Pulmonary artery endothelial cell (primary cell): ENCODE measurements around the gene OOSP2. TPM values are rescaled to one million over a fixed set of nuclear protein-coding genes. Genes with fewer than 3 reads are reported as not detected.
"Not testable (repeated sequence)": the region's sequence is repeated elsewhere in the genome, so short reads cannot be mapped to it uniquely, and the experiment has no call there.

Experiments
- DNase-seq: peaks from one replicate; pipeline ENCODE4 v3.0.0-alpha.2; 2011; ENCODE audit warnings: low read depth, low spot score
- total RNA-seq: library from RNA; depleted of rRNA; stranded (reverse); fragments of >200 nt; gene quantifications from 2 replicates; pipeline ENCODE4 v1.2.3, GENCODE V29; 2014

Gene OOSP2, protein sequence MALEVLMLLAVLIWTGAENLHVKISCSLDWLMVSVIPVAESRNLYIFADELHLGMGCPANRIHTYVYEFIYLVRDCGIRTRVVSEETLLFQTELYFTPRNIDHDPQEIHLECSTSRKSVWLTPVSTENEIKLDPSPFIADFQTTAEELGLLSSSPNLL
- total RNA-seq: not detected in 2 replicates

DNA sequence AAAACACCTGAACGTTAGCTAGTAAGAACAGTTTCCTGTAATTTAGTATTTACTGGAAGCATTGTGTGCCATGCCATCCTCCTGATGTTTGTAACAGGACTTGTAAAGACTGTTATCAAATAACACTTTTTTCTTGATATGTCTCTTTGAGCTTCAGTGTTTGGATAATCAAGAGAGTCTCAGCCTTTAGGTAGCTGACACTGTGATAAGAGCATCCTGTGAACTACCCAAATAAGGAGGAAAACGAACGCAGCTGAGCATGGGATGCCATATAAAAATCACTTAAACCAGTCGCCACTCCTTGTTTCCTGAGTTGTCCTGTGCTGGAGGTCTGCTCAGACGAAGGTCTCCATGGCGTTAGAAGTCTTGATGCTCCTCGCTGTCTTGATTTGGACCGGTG, at the start of gene OOSP2:
Gene OOSP2, plus strand, starts transcription at position 301 of the 400 bp plus-strand sequence. Its CDS starts 51 bp downstream, at position 352.
- DNase-seq: no peak

DNA sequence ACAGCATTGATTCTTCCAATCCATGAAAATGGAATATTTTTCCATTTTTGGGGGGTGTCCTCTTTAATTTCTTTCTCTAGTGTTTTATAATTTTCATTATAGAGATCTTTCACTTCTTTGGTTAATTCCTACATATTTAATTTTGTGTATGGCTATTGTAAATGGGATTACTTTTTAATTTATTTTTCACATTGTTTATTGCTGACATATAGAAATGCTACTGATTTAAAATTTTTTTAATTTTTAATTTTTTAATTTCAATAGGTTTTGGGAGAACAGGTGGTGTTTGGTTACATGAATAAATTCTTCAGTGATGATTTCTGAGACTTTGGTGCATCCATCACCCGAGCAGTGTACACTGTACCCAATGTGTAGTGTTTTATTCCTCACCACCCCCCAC, 49.8 kb upstream of the OOSP2 start:
- no peak for DNase-seq

DNA sequence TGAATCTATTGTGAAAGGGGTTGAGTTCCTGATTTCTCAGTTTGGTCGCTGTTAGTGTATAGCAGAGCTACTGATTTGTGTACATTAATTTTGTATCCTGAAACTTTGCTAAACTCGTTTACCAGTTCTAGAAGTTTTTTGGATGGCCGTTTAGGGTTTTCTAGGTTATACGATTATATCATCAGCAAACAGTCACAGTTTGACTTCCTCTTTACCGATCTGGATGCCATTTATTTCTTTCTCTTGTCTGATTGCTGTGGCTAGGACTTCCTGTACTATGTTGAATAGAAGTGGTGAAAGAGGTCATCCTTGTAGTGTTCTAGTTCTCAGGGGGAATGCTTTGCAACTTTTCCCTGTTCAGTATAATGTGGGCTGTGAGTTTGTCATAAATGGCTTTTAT, 47.8 kb upstream of the OOSP2 start:
- DNase-seq: no peak

DNA sequence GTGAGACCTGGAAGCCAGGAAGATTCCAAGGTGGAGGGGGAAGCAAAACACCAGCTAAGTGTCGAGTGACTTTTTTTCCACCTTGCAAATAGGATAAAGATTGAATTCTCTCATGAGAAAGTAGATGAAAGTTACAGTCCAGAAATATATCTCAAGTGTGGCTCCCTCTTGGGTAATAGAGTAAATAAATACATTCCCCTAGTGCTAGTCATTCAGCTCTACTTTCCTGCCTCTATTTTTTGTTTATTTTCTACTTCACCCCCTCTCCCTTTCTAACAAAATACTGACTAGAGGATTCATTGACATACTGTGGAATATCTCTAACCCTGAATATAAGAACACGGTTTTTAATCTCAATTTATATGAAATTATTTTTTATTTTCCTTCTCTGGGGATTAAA, 42.4 kb upstream of the OOSP2 start:
- no peak for DNase-seq

DNA sequence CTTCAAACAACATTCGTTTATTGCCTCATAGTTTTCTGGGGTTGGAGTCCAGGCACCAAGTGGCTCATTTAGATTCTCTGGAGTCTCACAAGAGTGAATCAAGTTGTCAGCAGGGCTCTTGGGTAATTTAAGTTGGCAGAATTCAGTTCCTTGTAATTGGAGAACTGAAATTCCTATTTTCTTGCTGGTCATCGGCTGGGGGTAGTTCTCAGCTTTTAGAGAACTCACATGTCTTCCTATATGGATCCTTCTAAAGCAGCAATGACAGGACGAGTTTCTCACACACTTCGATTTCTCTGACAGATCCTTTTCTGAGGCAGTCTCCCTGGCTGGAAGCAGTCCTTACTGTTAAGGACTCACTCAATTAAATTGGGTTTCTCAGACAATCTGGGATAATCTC, 40.5 kb upstream of the OOSP2 start:
- DNase-seq: no peak

DNA sequence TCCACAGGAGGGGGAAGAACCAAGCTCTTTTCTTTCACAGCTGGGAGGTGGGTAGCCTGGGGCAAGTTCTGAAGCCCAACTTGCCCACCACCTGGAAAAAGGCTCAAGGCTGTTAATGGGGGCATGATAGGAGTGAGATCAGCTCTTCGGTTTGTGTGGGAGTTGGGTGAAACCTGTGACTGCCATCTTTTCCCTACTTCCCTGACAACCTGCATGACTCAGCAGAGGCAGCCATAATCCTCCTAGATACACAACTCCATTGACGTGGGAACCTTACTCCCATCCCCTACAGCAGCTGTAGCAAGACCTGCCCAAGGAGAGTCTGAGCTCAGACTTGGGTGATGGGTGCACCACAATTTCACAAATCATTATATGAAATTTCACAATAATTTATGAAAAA, 36.5 kb upstream of the OOSP2 start:
- DNase-seq: no peak

DNA sequence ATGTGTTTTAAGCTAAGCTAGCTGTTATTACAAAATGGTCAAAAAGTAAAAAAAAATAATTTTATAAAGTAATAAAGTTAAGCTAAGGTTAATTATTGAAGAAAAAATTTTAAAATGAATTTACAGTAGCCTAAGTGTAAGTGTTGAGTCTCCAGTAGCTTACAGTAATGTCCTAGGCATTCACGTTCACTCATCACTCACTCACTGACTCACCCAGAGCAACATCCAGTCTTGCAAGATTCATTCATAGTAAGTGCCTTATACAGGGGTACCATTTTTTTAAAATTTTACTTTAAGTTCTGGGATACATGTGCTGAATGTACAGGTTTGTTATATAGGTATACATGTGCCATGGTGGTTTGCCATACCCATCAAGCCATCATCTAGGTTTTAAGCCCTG, 34.8 kb upstream of the OOSP2 start:
- DNase-seq: no peak

DNA sequence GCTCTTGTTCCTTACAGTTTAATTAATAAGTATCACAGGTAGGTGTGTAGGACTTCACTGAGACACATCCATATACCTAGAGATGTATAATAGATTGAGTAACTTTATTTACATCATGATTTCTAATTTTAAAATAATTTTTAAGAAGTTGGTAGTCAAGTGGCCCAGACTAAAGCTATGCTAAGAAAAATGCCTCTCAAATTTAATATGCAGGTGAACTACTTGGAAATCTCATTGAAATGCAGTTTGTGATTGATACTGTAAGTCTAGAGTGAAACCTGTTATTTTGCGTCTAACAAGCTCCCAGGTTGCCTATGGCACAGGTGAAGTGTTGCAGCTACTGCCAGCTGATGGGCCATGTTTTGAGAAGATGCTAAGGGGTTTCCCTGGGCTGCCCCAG, 23.3 kb upstream of the OOSP2 start, which contains the start of gene OOSP4B:
Gene OOSP4B, plus strand, starts transcription at position 301 of the 400 bp plus-strand sequence.
- no peak for DNase-seq

DNA sequence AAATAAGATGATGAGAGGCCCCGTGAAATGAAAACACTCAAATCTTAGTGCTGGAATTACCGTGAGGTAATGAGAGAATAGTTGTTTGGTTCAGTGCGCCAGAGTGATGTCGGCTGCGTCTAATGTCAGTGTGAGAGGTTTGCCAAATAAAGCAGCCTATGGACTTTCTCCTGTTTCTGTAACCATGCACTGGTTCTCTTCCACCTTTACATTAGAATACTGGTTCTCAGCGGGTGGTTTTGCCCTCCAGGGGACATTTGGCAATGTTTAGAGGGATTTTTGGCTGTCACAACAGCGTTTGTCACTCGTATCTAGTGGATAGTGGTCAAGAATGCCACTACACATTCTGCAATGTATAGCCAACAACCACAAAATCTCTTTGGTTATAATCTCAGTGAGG, 22.2 kb upstream of the OOSP2 start:
- DNase-seq: no peak

DNA sequence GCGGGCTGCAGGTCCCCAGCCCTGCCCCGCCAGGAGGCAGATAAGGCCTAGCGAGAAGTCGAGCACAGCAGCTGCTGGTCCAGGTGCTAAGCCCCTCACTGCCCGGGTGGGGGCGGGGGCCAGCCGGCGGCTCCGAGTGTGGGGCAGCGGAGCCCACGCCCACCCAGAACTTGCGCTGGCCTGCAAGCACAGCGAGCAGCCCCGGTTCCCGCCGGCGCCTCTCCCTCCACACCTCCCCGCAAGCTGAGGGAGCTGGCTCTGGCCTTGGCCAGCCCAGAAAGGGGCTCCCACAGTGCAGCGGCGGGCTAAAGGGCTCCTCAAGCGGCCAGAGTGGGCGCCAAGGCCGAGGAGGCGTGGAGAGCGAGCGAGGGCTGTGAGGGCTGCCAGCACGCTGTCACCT, 19.8 kb upstream of the OOSP2 start:
- DNase-seq: not testable (repeated sequence)

DNA sequence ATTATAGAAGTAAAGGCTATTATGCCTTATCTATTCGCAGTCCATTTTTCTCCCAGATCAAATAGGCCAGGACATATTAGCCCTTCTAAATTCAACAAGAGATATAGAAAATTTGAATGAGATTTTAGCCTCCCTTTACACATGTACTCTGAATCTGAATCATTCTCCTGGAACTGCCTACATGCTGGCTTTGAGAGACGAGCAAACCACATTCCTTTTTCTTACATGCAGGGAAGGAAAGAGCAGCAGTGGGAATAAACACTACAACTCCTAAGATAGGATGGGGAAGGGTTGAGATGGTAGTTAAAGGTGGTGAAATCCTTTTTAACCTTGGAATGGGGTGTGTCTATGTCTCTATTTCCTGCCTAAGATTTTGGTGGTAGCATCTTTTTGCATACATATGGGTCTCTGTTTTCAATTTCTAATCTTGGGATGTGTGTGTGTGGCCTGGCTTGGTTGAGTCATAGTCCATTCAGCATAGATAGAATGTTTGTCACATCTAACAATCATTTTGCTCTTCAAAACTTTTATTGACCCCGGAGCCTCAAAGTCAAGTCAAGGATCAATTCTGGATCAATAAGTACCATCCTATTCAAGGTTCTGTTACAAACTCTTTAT, 11.1 kb upstream of the OOSP2 start:
- no peak for DNase-seq

DNA sequence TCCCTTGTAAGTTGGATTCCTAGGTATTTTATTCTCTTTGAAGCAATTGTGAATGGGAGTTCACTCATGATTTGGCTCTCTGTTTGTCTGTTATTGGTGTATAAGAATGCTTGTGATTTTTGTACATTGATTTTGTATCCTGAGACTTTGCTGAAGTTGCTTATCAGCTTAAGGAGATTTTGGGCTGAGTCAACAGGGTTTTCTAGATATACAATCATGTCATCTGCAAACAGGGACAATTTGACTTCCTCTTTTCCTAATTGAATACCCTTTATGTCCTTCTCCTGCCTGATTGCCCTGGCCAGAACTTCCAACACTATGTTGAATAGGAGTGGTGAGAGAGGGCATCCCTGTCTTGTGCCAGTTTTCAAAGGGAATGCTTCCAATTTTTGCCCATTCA, 10.2 kb downstream of the OOSP2 start:
- DNase-seq: not testable (repeated sequence)

DNA sequence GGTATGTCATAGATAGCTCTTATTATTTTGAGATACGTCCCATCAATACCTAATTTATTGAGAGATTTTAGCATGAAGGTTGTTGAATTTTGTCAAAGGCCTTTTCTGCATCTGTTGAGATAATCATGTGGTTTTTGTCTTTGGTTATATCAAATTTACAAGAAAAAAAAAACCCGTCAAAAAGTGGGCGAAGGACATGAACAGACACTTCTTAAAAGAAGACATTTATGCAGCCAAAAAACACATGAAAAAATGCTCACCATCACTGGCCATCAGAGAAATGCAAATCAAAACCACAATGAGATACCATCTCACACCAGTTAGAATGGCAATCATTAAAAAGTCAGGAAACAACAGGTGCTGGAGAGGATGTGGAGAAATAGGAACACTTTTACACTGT, 10.6 kb downstream of the OOSP2 start:
- DNase-seq: not testable (repeated sequence)

DNA sequence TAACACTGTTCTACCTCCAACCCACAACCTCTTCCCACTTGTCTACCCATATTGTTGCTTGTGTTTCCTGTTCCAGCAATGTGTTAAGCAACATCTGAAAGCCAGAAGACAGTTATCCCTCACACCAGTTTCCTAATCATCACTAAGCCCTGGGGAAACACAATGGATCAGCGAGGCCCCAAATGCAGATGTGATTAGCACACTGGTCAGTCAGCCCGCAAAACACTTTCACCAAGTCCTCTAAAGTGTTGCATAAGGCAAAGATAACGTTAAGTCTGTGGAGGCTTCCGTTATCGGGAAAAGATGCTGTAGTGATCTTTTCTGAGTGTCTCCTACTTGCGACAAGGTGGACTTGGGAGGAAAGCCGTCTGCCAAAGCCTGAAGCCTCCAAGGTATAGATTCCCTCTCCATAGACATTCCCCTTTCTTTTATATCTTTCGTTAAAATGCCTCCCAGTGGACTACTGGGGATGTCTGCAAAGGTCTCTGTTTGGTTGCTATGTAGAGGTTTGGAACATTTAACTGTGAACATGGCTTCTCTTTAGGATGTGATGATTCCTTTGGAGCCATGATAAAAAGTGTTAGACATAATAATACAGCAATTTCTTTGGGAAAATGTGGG, 16.2 kb downstream of the OOSP2 start, which contains the start of gene MS4A3:
Gene MS4A3, plus strand, starts transcription at position 317 of the 621 bp plus-strand sequence. CDS start 4,496 bp downstream, outside the sequence.
- no peak for DNase-seq

DNA sequence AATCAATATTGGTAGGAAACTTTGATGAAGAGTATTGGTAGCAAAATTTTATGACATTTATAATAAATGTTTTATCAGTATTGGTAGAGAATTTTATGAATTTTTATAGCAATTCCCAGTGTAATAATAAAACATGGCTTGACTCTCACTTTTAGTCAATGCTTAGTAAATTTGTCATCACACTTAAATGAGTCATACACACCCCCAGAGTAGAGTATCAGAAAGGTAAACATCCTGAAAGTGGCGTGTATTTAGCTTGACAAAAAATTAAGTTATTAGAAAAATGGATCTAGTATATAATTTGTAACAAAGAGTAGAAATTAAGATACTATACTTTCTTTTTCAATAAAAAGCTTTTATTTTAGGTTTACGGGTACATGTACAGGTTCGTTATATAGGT, 18.8 kb downstream of the OOSP2 start:
- DNase-seq: no peak

DNA sequence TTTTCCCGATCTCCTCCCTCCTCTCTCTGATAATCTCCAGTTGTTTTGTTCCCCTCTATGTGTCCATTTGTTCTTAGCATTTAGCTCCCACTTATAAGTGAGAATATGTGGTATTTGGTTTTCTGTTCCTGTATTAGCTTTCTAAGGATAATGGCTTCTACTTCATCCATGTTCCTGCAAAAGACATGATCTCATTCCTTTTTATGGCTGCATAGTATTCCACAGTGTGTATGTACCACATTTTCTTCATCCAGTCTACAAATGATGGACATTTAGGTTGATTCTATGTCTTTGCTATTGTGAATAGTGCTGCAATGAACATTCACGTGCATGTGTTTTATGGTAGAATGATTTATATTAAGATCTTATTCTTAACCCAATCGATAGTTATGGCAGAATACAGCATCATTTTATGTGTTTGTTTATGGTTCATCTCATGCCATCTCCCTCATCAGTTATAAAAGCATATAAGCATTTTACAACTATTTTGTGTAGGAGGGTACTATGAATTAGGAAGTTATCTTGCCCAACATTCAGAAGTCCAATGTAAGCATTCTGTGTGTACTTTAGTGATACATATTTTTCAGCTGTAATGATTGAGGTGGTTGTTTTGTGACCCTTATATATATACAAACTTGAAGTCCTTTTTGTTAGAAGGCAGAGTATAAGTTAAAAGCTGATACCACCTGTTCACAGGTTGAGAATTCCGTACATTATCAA, 19.5 kb downstream of the OOSP2 start:
- no peak for DNase-seq

DNA sequence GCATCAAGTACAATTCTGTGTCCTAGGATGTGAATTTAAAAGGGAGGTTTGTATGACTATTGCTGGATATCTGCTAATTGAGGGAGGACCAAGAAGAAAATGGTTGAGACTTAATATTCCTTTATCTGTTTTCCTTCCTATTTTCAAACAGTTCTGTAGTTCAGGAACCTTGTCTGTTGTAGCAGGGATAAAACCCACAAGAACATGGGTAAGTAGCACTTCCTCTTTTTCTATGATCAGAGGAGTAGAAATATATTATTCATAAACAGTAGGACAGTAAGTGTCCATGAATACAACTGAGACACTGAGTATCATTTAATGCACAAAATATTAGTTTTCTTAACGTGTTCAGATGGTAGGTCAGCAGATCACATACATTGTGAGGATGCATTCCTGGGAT, 23.9 kb downstream of the OOSP2 start:
- no peak for DNase-seq

DNA sequence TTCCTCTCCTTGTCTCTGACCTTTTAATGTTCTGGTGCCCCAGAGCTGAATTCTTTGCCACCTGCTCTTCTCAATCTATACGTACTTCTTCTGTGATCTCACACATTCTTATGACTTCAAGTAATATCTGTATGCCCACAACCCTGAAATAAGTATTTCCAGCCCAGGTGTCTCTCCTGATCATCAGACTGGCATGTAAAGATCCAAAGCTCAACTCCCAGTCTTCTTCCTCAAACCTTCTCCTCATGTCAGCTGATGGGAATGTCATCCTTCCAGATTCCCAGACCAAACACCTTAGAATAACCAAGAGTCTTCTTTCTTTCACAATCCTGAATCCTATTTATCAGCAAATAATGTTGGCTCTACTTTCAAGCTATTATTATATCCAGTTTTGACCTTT, 25.6 kb downstream of the OOSP2 start:
- no peak for DNase-seq

DNA sequence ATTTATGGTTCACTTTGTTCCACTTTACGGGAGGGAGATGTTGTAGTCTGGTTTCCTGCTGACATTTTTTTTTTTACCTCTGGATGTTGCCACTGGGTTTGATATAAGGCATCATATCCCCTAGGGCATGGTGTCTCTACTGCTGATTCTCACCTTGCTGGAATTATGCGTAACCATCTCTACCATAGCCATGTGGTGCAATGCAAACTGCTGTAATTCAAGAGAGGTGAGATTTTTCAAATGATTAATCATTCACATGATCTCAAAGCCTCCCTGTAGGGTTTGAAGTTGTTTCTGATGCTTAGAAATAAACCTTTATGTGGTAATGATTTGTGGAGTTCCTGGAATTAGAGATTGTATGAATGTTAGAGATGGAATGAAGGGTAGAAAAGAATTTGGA, 29.2 kb downstream of the OOSP2 start:
- no peak for DNase-seq

DNA sequence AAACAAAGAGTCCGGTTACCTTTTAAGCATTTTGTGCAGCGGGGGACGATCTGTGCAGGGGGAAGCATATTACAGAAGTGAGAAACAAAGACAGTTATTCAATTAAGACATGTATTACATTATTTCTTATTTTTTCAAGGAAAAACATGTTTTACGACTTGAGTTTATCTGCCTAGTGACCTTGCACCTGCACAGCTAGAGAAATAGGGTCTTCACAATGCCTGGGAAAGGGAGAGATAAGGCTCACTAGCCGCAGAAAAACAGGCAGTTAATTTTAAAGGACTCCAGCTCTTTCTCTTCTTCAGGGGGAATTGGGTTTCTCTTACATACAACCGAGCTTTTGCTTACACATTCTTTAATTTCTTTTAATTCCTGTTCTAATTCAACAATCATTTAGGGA, 31.4 kb downstream of the OOSP2 start:
- DNase-seq: not testable (repeated sequence)

DNA sequence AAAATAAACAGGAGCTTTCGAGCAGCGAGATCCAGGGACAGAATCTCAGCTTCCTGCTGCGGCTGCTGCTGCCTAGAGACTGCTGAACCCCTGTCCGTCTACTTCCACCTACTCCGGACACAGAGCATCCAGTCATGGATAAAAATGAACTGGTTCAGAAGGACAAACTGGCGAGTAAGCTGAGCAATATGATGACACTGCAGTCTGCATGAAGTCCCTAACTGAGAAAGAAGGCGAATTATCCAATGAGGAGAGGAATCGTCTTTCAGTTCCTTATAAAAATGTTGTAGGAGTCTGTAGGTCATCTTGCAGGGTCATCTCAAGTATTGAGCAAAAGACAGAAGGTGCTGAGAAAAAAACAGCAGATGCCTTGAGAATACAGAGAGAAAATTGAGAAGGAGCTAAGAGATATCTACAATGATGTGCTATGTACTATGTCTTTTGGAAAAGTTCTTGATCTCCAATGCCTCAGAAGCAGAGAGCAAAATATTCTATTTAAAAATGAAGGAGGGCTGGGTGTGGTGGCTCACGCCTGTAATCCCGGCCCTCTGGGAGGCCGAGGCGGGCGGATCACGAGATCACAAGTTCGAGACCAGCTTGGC, 37.1 kb downstream of the OOSP2 start:
- no peak for DNase-seq

DNA sequence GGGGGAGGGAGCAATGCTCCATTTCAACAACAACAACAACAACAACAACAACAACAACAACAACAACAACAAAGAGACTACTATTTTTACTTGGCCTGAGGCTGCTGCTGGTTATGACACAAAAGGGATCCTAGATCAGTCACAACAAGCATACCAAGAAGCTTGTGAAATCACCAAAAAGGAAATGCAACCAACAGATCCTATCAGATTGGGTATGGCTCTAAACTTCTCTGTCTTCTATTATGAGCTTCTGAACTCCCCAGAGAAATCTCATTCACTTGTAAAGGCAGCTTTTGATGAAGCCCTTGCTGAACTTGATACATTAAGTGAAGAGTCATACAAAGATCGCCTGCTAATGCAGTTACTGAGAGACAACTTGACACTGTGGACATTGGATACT, 37.8 kb downstream of the OOSP2 start:
- DNase-seq: no peak
